Stimulated activated memory B cell treated with anti-CD40 and anti-IgM and Interleukin-4, amounts not matched to agents 10 μg/mL and 1 μg/mL and 100 μg/mL, for 72 hours (primary cell): ENCODE results near the gene KIAA1210.

Source experiments
- ATAC-seq: fragments of 150-1000 bp; cut with Tn5 transposase; 2 replicates; pipeline ENCODE4 v1.10.0; 2021
- H3K27ac Mint-ChIP-seq: one replicate; pipeline ENCODE4 v1.8.0; 2022; ENCODE audit warnings: mild to moderate bottlenecking, mixed read lengths
- H3K27me3 Mint-ChIP-seq: one replicate; pipeline ENCODE4 v1.8.0; 2022; ENCODE audit warnings: mixed read lengths
- H3K36me3 Mint-ChIP-seq: one replicate; pipeline ENCODE4 v1.8.0; 2022; ENCODE audit warnings: mixed read lengths
- H3K4me1 Mint-ChIP-seq: one replicate; pipeline ENCODE4 v1.8.0; 2022; ENCODE audit warnings: mixed read lengths
- H3K4me3 Mint-ChIP-seq: one replicate; pipeline ENCODE4 v1.8.0; 2022; ENCODE audit warnings: mild to moderate bottlenecking, moderate library complexity, mixed read lengths
- H3K9me3 Mint-ChIP-seq: one replicate; pipeline ENCODE4 v1.8.0; 2022; ENCODE audit warnings: mixed read lengths

Gene KIAA1210

DNA sequence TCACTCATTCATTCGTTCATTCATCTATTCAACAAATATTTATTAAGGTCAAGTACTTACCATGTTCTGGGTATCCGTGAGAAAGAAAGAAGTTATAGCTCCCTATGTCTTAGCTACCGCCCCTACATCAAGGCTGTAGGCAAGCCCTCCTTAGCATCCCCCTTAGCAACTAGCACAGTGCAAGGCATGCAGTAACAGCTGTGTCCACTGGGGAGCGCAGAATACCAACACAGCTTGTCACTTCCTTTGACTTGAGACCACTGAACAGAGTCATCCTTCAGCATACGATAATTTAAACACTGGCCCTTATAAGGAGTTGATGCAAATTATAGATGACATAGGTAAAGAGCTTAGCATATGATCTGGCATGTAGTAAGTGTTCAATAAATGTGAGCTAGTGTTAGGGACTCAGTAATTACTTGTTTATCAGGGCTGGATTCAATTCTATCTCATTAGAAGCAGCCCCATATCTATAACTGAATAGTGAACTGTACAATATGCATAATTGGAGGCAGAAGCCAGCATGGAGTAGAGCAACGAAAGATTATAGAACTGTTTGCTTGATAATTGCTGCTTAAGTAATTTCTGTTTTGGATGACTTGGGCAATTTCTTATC, 8.7 kb downstream of the KIAA1210 start:
- peak; percentile 70 for ATAC-seq
- H3K36me3 Mint-ChIP-seq = no peaks in the 10 kb centered on the region
- no peaks in the 10 kb centered on the region for H3K27me3 Mint-ChIP-seq
- no peaks in the 10 kb centered on the region for H3K4me1 Mint-ChIP-seq
- no peak overlapping the region for H3K4me3 Mint-ChIP-seq
- H3K27ac Mint-ChIP-seq = no peak overlapping the region
- no peaks in the 10 kb centered on the region for H3K9me3 Mint-ChIP-seq

DNA sequence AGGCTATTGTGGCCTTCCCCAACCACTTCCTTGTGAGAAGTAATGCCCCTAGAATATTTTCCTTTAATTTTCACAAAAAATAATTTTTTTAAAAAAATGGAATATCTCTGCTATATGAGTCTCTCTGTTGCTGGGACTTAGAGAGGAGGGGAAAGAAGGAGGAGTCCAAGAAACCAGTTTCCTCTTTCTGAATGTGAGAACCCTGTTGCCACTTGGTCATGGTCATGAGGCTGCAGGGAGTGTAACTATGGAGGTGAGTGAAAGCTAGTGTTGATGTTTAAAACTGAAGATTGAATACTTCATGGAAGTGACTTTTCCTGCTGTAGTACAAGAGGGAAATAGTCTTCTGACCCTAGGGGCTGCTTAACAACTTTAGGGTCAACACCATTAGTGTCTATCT, 20.4 kb downstream of the KIAA1210 start:
- no peaks in the 10 kb centered on the region for H3K36me3 Mint-ChIP-seq
- H3K27me3 Mint-ChIP-seq = no peaks in the 10 kb centered on the region
- no peak overlapping the region for H3K4me3 Mint-ChIP-seq
- no peaks in the 10 kb centered on the region for H3K4me1 Mint-ChIP-seq
- ATAC-seq = no peak
- no peak overlapping the region for H3K27ac Mint-ChIP-seq
- no peaks in the 10 kb centered on the region for H3K9me3 Mint-ChIP-seq

DNA sequence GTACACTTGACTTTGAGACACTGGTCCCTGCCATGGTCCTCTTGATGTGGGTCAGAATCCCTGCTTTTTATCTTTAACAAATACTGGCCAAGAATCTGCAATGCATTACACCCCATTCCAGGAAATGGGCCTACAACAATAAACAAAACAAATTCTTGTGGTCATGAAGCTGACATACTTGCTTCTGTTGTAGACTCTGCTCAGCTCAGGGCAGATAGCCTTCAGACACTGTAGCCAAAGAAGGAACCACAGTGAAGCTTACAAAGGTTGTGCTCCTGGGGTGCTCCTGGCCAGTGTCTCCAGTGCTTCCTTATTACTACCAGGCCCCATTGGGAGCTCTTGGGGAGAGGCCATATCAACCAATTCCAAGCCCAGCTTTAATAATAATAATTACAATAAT, 21.8 kb downstream of the KIAA1210 start:
- Mint-ChIP-seq H3K4me3 (no peak overlapping the region), H3K4me1 (no peaks in the 10 kb centered on the region), H3K27ac (no peak overlapping the region), H3K36me3 (no peaks in the 10 kb centered on the region), H3K9me3 (no peaks in the 10 kb centered on the region), H3K27me3 (no peaks in the 10 kb centered on the region)
- no peak for ATAC-seq

DNA sequence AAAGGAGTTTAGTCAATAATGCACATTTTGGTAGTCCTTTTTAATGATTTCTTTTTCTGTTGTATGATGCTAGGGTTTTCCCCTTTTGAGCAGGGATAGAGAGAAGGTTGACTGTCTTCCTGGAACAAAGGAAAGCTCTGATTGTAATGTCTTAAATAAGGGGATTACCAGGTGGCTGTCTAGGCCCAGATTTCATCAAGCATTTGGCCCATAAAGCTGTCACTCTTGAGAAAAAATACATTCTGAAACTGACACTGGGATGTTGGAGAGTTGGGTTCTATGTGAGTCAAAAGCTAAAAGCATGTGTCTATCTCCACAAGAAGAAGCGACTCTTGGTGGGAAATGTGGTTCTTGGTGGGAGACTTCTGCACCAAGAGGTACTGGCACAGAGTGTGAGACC, 26.4 kb downstream of the KIAA1210 start:
- Mint-ChIP-seq H3K27me3 (no peaks in the 10 kb centered on the region), H3K4me1 (no peaks in the 10 kb centered on the region), H3K9me3 (no peaks in the 10 kb centered on the region), H3K4me3 (no peak overlapping the region), H3K36me3 (no peaks in the 10 kb centered on the region), H3K27ac (no peak overlapping the region)
- ATAC-seq = no peak

DNA sequence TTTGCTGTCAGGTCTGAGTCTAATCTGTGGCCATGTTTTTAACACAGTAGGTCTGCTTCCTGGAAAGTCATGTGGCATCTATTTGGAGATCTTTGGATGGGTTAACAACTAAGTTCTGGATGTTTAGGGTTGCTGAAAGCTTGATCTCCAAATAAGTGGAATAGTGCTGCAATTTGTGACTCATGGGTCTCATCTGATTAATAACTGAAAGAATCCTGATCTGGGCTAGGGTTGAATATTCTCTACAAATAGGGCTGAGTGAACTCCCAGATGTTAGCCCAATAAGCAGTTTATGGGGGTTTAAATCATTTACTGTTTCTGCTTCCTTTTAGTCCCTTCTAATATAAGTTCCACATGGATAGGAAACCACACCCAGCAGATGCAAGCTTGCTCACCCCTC, 31.7 kb downstream of the KIAA1210 start:
- H3K36me3 Mint-ChIP-seq = no peaks in the 10 kb centered on the region

DNA sequence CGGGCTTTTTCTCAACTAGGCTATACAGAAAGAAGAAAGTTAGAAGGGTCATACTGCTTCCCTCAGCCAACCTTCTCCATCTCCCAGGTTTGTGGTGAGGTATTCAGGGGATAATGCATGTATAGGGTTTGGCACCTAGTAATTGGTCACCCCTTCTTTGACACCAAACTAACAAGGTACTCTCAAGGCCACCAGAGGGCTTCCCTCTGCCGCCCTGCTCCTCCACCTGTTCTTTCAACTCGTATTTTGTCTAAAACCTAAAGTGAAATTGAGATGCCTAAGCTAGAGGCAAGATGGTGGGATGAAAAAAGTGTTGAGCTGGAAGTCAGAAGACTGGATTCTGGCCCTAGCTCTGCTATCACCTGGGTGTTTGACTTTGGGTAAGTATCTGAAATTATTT, 32.8 kb downstream of the KIAA1210 start:
- H3K4me1 Mint-ChIP-seq = peaks cover under 1% of the 10 kb centered on the region
- H3K36me3 Mint-ChIP-seq = no peaks in the 10 kb centered on the region
- no peak overlapping the region for H3K27ac Mint-ChIP-seq
- no peak for ATAC-seq
- no peak overlapping the region for H3K4me3 Mint-ChIP-seq
- H3K27me3 Mint-ChIP-seq = no peaks in the 10 kb centered on the region
- H3K9me3 Mint-ChIP-seq = no peaks in the 10 kb centered on the region

More for the DNA sequence above, 31.7 kb downstream of the KIAA1210 start:
- Mint-ChIP-seq H3K4me3 (no peak overlapping the region), H3K27ac (no peak overlapping the region), H3K9me3 (no peaks in the 10 kb centered on the region), H3K27me3 (no peaks in the 10 kb centered on the region), H3K4me1 (no peaks in the 10 kb centered on the region)
- no peak for ATAC-seq

- no peaks in the 10 kb centered on the region for H3K36me3 Mint-ChIP-seq
- H3K4me3 Mint-ChIP-seq = no peak overlapping the region
- H3K4me1 Mint-ChIP-seq = peaks cover 7% of the 10 kb centered on the region
- H3K27ac Mint-ChIP-seq = no peak overlapping the region
- ATAC-seq = no peak
- no peaks in the 10 kb centered on the region for H3K9me3 Mint-ChIP-seq
- no peaks in the 10 kb centered on the region for H3K27me3 Mint-ChIP-seq
Observed at GRCh38 chrX:119093991-119094735, 33.4 kb downstream of the KIAA1210 start.

- H3K4me3 Mint-ChIP-seq = no peak overlapping the region
- no peak for ATAC-seq
- peaks cover 7% of the 10 kb centered on the region for H3K4me1 Mint-ChIP-seq
- no peaks in the 10 kb centered on the region for H3K36me3 Mint-ChIP-seq
- H3K9me3 Mint-ChIP-seq = no peaks in the 10 kb centered on the region
- H3K27ac Mint-ChIP-seq = no peak overlapping the region
- H3K27me3 Mint-ChIP-seq = no peaks in the 10 kb centered on the region
Observed at GRCh38 chrX:119090627-119091026, 37.0 kb downstream of the KIAA1210 start.

DNA sequence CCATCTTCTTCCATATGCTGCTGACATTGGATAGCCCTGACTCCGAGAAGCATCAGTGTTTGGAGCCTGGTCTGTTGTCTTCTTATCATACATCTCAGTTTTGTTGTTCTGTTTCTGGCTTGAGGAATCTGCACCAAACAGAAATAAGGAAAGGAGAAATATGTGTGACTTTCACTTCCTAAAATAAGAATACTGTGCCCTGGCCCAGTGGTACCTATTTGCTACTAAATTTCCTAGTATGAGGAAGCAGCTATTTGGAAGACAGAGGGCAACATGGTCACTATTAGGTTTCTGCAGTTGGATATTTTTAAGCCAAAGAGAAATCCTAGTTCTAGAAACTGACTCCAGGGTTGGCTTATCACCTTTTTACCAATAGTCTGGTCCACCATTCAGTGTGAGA, 38.0 kb downstream of the KIAA1210 start:
- H3K27ac Mint-ChIP-seq = no peak overlapping the region
- ATAC-seq = no peak
- H3K27me3 Mint-ChIP-seq = no peaks in the 10 kb centered on the region

GRCh38 chrX:119087121-119087520, 40.5 kb downstream of the KIAA1210 start:
- Mint-ChIP-seq H3K27me3 (no peaks in the 10 kb centered on the region), H3K4me3 (no peak overlapping the region), H3K9me3 (no peaks in the 10 kb centered on the region), H3K36me3 (no peaks in the 10 kb centered on the region), H3K27ac (no peak overlapping the region), H3K4me1 (peaks cover 7% of the 10 kb centered on the region)
- ATAC-seq = no peak

More for the DNA sequence above, 38.0 kb downstream of the KIAA1210 start:
- no peaks in the 10 kb centered on the region for H3K9me3 Mint-ChIP-seq
- H3K36me3 Mint-ChIP-seq = no peaks in the 10 kb centered on the region
- H3K4me3 Mint-ChIP-seq = no peak overlapping the region
- peaks cover 7% of the 10 kb centered on the region for H3K4me1 Mint-ChIP-seq

DNA sequence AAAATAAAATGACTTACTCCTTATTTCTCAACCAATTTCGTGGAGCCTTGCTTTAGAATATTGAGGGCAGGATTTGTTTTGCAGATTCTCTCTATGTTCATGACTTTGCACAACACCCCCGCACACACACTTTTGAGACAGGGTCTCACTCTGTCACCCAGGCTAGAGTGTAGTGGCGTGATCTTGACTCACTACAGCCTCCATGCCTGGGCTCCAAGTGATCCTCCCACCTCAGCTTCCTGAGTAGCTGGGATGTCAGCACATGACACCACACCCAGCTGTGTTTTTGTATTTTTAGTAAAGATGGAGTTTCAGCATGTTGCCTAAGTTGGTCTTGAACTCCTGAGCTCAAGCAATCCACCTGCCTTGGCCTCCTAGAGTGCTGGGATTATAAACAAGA, 42.8 kb downstream of the KIAA1210 start:
- Mint-ChIP-seq H3K4me1 (peaks cover 6% of the 10 kb centered on the region), H3K27ac (no peak overlapping the region), H3K27me3 (peaks cover 3% of the 10 kb centered on the region), H3K36me3 (no peaks in the 10 kb centered on the region), H3K4me3 (no peak overlapping the region), H3K9me3 (no peaks in the 10 kb centered on the region)
- ATAC-seq = no peak

GRCh38 chrX:119082278-119082677, 45.3 kb downstream of the KIAA1210 start:
- Mint-ChIP-seq H3K27me3 (peaks cover 8% of the 10 kb centered on the region), H3K4me1 (no peaks in the 10 kb centered on the region), H3K27ac (no peak overlapping the region), H3K4me3 (no peak overlapping the region), H3K36me3 (no peaks in the 10 kb centered on the region), H3K9me3 (no peaks in the 10 kb centered on the region)
- no peak for ATAC-seq

DNA sequence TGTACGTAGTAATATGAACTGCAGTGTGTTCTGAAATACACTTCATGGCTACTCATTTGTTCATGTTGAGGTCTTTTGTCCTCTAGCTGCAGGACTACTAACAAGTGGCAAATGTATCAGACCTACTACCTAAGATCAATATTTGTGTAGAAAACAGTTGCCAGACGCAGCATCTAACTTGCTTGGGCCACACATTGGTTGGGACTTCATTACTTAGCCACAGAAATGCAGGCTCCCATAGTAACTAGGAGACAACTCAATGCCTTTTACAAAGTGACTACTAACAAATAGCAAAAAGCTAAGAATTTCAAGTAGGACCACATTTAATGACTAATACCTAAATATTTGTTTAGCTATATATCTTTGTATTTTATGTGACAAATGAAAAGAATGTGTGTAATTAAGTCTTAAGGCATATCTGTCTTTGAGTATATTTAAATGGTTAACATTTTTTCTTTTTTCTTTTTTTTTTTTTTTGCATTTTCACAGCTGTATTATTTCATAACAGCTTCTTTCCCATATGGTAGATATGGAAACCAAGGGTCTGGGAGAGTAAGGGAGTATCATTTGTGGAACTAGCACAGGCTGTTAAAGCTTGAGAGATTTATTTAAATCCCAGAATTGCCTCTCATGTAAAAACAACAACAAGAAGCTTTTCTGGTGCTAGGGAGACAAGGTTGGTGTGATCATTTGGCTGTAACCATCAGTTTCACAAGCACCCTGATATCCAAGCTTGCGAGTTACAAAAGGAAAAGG, 52.2 kb downstream of the KIAA1210 start:
- Mint-ChIP-seq H3K4me1 (no peaks in the 10 kb centered on the region), H3K27me3 (peaks cover 8% of the 10 kb centered on the region), H3K36me3 (no peaks in the 10 kb centered on the region)

GRCh38 chrX:119073911-119074310, 53.7 kb downstream of the KIAA1210 start:
- no peaks in the 10 kb centered on the region for H3K36me3 Mint-ChIP-seq
- ATAC-seq = no peak
- H3K4me3 Mint-ChIP-seq = no peak overlapping the region
- no peaks in the 10 kb centered on the region for H3K9me3 Mint-ChIP-seq
- no peaks in the 10 kb centered on the region for H3K27me3 Mint-ChIP-seq
- no peak overlapping the region for H3K27ac Mint-ChIP-seq
- no peaks in the 10 kb centered on the region for H3K4me1 Mint-ChIP-seq

More for the DNA sequence above, 52.2 kb downstream of the KIAA1210 start:
- Mint-ChIP-seq H3K27ac (no peak overlapping the region), H3K4me3 (no peak overlapping the region), H3K9me3 (no peaks in the 10 kb centered on the region)
- ATAC-seq = no peak

DNA sequence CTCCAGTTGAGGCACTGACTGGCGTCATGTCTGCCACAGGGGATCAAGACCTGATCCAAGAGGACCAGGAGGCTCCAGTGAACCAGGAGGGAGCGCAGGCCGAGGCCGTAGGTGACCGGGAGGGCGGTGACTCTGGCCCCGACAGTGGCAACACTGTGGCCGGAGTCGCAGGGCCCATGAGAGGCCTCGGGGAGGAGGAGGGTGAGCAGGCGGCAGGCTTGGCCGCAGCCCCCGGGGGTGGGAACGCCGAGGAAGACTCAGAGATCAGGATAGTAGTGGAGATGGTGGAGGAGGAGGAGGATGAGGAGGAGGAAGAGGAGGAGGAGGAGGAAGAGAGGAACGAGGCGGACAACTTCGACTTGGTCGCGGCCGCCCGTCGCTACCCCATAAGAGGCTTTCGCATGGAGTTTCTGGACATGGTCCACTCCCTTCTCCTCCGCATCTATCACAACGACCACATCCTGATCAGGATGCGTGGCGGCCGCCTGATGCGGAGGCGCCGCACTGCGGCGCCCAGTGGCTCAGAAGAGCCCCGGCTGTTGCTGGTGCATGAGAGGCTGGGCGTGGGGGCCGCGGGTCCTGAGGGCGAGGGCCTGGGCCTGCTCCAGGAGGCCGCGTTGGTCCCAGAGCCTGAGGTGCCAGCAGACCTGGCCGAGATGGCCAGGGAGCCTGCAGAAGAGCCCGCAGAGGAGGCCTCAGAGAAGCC, 54.3 kb downstream of the KIAA1210 start:
- H3K27me3 Mint-ChIP-seq = no peaks in the 10 kb centered on the region
- H3K9me3 Mint-ChIP-seq = no peaks in the 10 kb centered on the region
- no peaks in the 10 kb centered on the region for H3K4me1 Mint-ChIP-seq
- ATAC-seq = no peak
- no peak overlapping the region for H3K27ac Mint-ChIP-seq
- no peak overlapping the region for H3K4me3 Mint-ChIP-seq
- H3K36me3 Mint-ChIP-seq = no peaks in the 10 kb centered on the region
